Measurements from ENCODE around the gene DPP10. TPM values are rescaled to one million over a fixed set of nuclear protein-coding genes. Genes with fewer than 3 reads are reported as not detected.

Gene DPP10
- total and polyA plus RNA-seq, 10 of the 15 experiments (the other 5 are each of a cell fraction or from before 2014, with no cell fraction given) = not detected

GRCh38 chr2:114684403-114684802 is 242.0 kb downstream of the DPP10 start (continued):
- TF ChIP-seq BCLAF1 (IDR thresholded peaks at IDR 0.05) (no peak), MAX (IDR thresholded peaks at IDR 0.05; ENCODE audit: low read depth, low read length) (no peak), JUND (IDR thresholded peaks at IDR 0.05; ENCODE audit: low read depth, low read length) (no peak), NBN (IDR thresholded peaks at IDR 0.05) (no peak), FOXM1 (IDR thresholded peaks at IDR 0.05; ENCODE audit: low read depth, low read length) (no peak)

GRCh38 chr2:114685102-114685501 is 242.7 kb downstream of the DPP10 start:
- 0% methylated on average over 3 of the region's 3 CpGs for WGBS (ENCODE audit: insufficient coverage, insufficient replicate concordance, low lambda C conversion rate, missing lambda C conversion rate)
- H3K27ac ChIP-seq (ENCODE audit: control insufficient read depth, insufficient read depth) = no peak overlapping the region
- no peak overlapping the region for H3K4me3 ChIP-seq
- in situ Hi-C loops (cut with MboI) (no loop called here), intact Hi-C loops (cut with micrococcal nuclease; ENCODE audit: unreplicated experiment) (no loop called here)
- ATAC-seq (no peak), DNase-seq (ENCODE audit: low read depth, low spot score) (no peak), FAIRE-seq (no peak)
- POLR2A ChIA-PET = no interaction called here
- H3K27me3 ChIP-seq (replicated peaks in 1 of 2; ENCODE audit: control insufficient read depth in 2 of 2, insufficient read depth in 2 of 2, low read length in 1 of 2) = no peaks in the 10 kb centered on the region
- RAD21 ChIA-PET (ENCODE audit: unreplicated experiment) = no interaction called here
- H3K79me2 ChIP-seq (ENCODE audit: control insufficient read depth, insufficient read depth, low read length) = no peaks in the 10 kb centered on the region
- BruUV-seq (replicated peaks) = no TSS peak
- H2AFZ ChIP-seq (ENCODE audit: control insufficient read depth, low read depth, low read length) = no peak overlapping the region
- no peaks in the 10 kb centered on the region for H3K4me1 ChIP-seq (ENCODE audit: control insufficient read depth, insufficient read depth, low read length)
- CTCF ChIA-PET = no interaction called here
- H3K36me3 ChIP-seq (ENCODE audit: control insufficient read depth in 2 of 2, insufficient read depth in 2 of 2, low read length in 1 of 2) = no peaks in the 10 kb centered on the region
- no peak overlapping the region for H3K9ac ChIP-seq (ENCODE audit: control insufficient read depth, insufficient read depth, low read length)
- TF ChIP-seq YBX1 (IDR thresholded peaks at IDR 0.05) (no peak), RB1 (IDR thresholded peaks at IDR 0.05; ENCODE audit: borderline replicate concordance) (no peak), ZNF384 (IDR thresholded peaks at IDR 0.05; ENCODE audit: borderline replicate concordance, low read depth, low read length) (no peak), ZBTB33 (IDR thresholded peaks at IDR 0.05) (no peak), NR2F1 (conservative IDR thresholded peaks at IDR 0.05) (no peak), NKRF (conservative IDR thresholded peaks at IDR 0.05) (no peak), HDGF (IDR thresholded peaks at IDR 0.05) (no peak), PML (IDR thresholded peaks at IDR 0.05; ENCODE audit: low read length) (no peak), BACH1 (IDR thresholded peaks at IDR 0.05; ENCODE audit: borderline replicate concordance) (no peak), BHLHE40 (IDR thresholded peaks at IDR 0.05; ENCODE audit: borderline replicate concordance in 1 of 2, low read depth in 2 of 2, low read length in 1 of 2) (no peak)
- SMC1A ChIA-PET (ENCODE audit: uncharacterized antibody, unreplicated experiment) = no interaction called here
- H3K4me2 ChIP-seq (ENCODE audit: control insufficient read depth, insufficient read depth) = no peak overlapping the region
- no peaks in the 10 kb centered on the region for H4K20me1 ChIP-seq (ENCODE audit: control insufficient read depth, insufficient read depth)
- no peaks in the 10 kb centered on the region for H3K9me3 ChIP-seq (replicated peaks; ENCODE audit: control insufficient read depth, insufficient read depth, low read length)

All from GM12878 (cell line).